Right atrium auricular region (tissue), 2 donors: Measurements from ENCODE around the gene GAD2. TPM values are rescaled to one million over a fixed set of nuclear protein-coding genes. Genes with fewer than 3 reads are reported as not detected.

Source experiments
- DNase-seq: peaks from one replicate; pipeline ENCODE4 v3.0.0-alpha.2; 2019; ENCODE audit warnings: low spot score
- H3K27ac ChIP-seq, 2 donors: fragments of 200-600 bp; sonication (generic); 1 replicate in 1 of 2; 2 replicates in 1 of 2; pipeline ENCODE4 v1.5.1; 2016 to 2019
- H3K27me3 ChIP-seq, 2 donors: fragments of 200-600 bp; sonication (generic); one replicate each; pipeline versions ENCODE4 v1.5.1 to v1.6.0; 2017 to 2019
- H3K36me3 ChIP-seq: fragments of 200-600 bp; sonication (generic); one replicate; pipeline ENCODE4 v1.5.1; 2016
- H3K4me1 ChIP-seq, 2 donors: fragments of 200-600 bp; sonication (generic); one replicate each; pipeline versions ENCODE4 v1.5.1 to v1.6.0; 2017 to 2019
- H3K4me3 ChIP-seq, 2 donors: fragments of 200-600 bp; sonication (generic); 1 replicate in 1 of 2; 2 replicates in 1 of 2; pipeline ENCODE4 v1.5.1; 2017 to 2019; ENCODE audit warnings: mild to moderate bottlenecking in 1 of 2, moderate library complexity in 1 of 2
- H3K9me3 ChIP-seq, 2 donors: fragments of 200-600 bp; sonication (generic); one replicate each; pipeline ENCODE4 v1.5.1; 2019
- total RNA-seq, 2 donors: library from RNA; depleted of rRNA; stranded (reverse); fragments of >200 nt; gene quantifications; one replicate each; pipeline ENCODE4 v1.1.0, GENCODE V29; 2016
- TF ChIP-seq, protein P1 (sequence below), 2 donors: fragments of 200-600 bp; sonication (generic); IDR thresholded peaks; one replicate each; pipeline ENCODE4 v1.5.1; 2019; ENCODE audit warnings: antibody characterized with exemption in 2 of 2

GAD2 gene
- total RNA-seq, 2 donors from 2014 or later, result not detected

GRCh38 chr10:26225322-26225721 is 8.7 kb downstream of the GAD2 start:
- no peaks in the 10 kb centered on the region for H3K9me3 ChIP-seq
- no peak overlapping the region for H3K4me3 ChIP-seq
- no peaks in the 10 kb centered on the region for H3K4me1 ChIP-seq
- DNase-seq, result no peak
- peaks cover 0 to 7% of the 10 kb centered on the region in 2 donors for H3K27me3 ChIP-seq
- no peak overlapping the region for H3K27ac ChIP-seq
- TF ChIP-seq, protein P1, sequence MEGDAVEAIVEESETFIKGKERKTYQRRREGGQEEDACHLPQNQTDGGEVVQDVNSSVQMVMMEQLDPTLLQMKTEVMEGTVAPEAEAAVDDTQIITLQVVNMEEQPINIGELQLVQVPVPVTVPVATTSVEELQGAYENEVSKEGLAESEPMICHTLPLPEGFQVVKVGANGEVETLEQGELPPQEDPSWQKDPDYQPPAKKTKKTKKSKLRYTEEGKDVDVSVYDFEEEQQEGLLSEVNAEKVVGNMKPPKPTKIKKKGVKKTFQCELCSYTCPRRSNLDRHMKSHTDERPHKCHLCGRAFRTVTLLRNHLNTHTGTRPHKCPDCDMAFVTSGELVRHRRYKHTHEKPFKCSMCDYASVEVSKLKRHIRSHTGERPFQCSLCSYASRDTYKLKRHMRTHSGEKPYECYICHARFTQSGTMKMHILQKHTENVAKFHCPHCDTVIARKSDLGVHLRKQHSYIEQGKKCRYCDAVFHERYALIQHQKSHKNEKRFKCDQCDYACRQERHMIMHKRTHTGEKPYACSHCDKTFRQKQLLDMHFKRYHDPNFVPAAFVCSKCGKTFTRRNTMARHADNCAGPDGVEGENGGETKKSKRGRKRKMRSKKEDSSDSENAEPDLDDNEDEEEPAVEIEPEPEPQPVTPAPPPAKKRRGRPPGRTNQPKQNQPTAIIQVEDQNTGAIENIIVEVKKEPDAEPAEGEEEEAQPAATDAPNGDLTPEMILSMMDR (IDR thresholded peaks at IDR 0.05), result no peak
- no peaks in the 10 kb centered on the region for H3K36me3 ChIP-seq

- no peak for DNase-seq
- Histone ChIP-seq H3K9me3 (no peaks in the 10 kb centered on the region), H3K36me3 (no peaks in the 10 kb centered on the region), H3K27me3 (no peaks in the 10 kb centered on the region), H3K4me1 (no peaks in the 10 kb centered on the region), H3K27ac (no peak overlapping the region), H3K4me3 (no peak overlapping the region)
- TF ChIP-seq, protein P1 (IDR thresholded peaks at IDR 0.05), result no peak
These were observed 11.2 kb downstream of the GAD2 start for GRCh38 chr10:26227786-26228185.

GRCh38 chr10:26232174-26232573 is 15.6 kb downstream of the GAD2 start:
- no peak for DNase-seq
- Histone ChIP-seq H3K9me3 (no peaks in the 10 kb centered on the region), H3K4me3 (no peak overlapping the region), H3K27ac (no peak overlapping the region), H3K36me3 (no peaks in the 10 kb centered on the region), H3K27me3 (no peaks in the 10 kb centered on the region), H3K4me1 (no peaks in the 10 kb centered on the region)
- TF ChIP-seq, protein P1 (IDR thresholded peaks at IDR 0.05), result no peak

GRCh38 chr10:26235761-26236160 is 19.2 kb downstream of the GAD2 start:
- no peaks in the 10 kb centered on the region for H3K27me3 ChIP-seq
- H3K9me3 ChIP-seq, result no peaks in the 10 kb centered on the region
- no peak for DNase-seq
- TF ChIP-seq, protein P1 (IDR thresholded peaks at IDR 0.05), result no peak
- H3K4me3 ChIP-seq, result no peak overlapping the region
- H3K27ac ChIP-seq, result no peak overlapping the region
- no peaks in the 10 kb centered on the region for H3K4me1 ChIP-seq
- no peaks in the 10 kb centered on the region for H3K36me3 ChIP-seq

DNA sequence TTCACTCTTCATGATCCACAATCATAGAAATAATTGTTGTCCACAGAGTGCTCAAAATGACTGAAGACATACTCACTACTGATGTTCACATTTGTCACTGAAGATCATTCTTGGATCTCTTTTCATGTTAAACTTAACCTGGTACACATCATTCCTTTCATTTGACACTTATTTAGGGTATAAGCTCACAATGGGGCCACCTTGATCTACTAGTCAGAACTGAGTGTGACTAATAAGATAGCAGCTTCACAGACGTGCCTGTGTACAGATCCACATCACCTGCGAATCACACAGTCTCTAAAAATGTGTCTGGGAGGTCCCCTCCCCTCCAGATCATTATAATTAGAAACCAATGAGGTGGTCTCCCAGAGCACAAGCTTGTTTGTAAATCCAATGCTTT is 21.8 kb downstream of the GAD2 start:
- no peak for DNase-seq
- no peaks in the 10 kb centered on the region for H3K36me3 ChIP-seq
- H3K27ac ChIP-seq, result no peak overlapping the region
- TF ChIP-seq, protein P1 (IDR thresholded peaks at IDR 0.05), result no peak
- no peaks in the 10 kb centered on the region for H3K4me1 ChIP-seq
- H3K4me3 ChIP-seq, result no peak overlapping the region
- no peaks in the 10 kb centered on the region for H3K27me3 ChIP-seq
- H3K9me3 ChIP-seq, result no peaks in the 10 kb centered on the region

DNA sequence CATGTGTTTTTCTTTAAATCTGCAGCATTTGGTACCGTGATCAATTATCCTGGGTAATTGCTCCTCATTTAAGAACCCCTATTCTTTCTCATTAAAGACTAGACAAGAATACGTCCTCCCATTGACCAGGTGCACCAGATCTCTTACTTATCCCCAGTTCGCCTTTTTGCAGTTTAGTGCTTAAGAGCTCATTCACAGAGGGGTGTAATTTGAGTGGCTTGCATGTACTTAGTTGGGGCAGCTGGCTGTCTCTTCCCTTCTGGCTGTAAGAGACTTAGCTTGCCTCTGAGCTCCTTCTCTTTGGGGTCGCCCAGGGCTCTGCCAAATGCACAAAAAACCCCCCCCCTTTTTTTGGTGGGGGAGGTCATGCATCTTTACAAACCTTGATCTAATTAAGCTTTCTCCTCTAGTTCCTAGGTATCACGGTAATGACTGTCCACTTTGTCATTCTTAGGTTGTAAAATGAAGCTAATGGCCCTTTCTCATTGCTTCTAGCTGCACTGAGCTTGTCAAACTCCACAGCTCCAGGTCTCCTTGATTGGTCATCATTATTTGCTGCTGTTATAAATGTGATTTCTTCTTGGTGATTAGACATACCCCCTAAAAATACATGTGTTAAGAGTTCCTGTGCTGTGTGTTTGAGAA is 26.3 kb downstream of the GAD2 start:
- TF ChIP-seq, protein P1 (IDR thresholded peaks at IDR 0.05), result no peak
- no peak overlapping the region for H3K27ac ChIP-seq
- no peaks in the 10 kb centered on the region for H3K27me3 ChIP-seq
- H3K4me1 ChIP-seq, result no peaks in the 10 kb centered on the region
- DNase-seq, result no peak
- H3K4me3 ChIP-seq, result no peak overlapping the region
- no peaks in the 10 kb centered on the region for H3K36me3 ChIP-seq
- no peaks in the 10 kb centered on the region for H3K9me3 ChIP-seq
